HEK293 (cell line): ENCODE measurements around the gene MERTK.
"Not testable (repeated sequence)": the region's sequence is repeated elsewhere in the genome, so short reads cannot be mapped to it uniquely, and the experiment has no call there.

Experiments
- CTCF ChIA-PET: fragments of 350-600 bp; formaldehyde crosslinking; extraction: SDS; loops from one replicate; lab custom pipeline; 2021; ENCODE audit warnings: antibody characterized with exemption; lab: Yijun Ruan, JAX
- POLR2A ChIA-PET: fragments of 300-600 bp; formaldehyde crosslinking; extraction: SDS; loops from one replicate; lab custom pipeline; 2020; ENCODE audit warnings: antibody characterized with exemption, inconsistent platforms; lab: Yijun Ruan, JAX
- H3K27ac ChIP-seq: fragments of 200-500 bp; sonication (Bioruptor generic); 2 replicates; pipeline ENCODE4 v1.5.1; 2014; ENCODE audit warnings: low read depth, low read length, control low read depth, inconsistent platforms; ENCODE audit errors: extremely low read depth
- H3K36me3 ChIP-seq, 2 experiments: fragments of 200-500 bp in 1 of 2; sonication (Bioruptor generic) in 1 of 2; 1 replicate in 1 of 2; 2 replicates in 1 of 2; pipeline ENCODE4 v1.5.1; 2014 to 2017; ENCODE audit warnings: inconsistent platforms in 2 of 2, low read length in 2 of 2; ENCODE audit not compliant: control insufficient read depth in 2 of 2, insufficient read depth in 1 of 2
- H3K4me1 ChIP-seq: fragments of 200-500 bp; sonication (Bioruptor generic); 2 replicates; pipeline ENCODE4 v1.5.1; 2014; ENCODE audit warnings: mild to moderate bottlenecking, low read length, inconsistent platforms; ENCODE audit not compliant: control insufficient read depth, insufficient read depth
- H3K4me3 ChIP-seq: 2 replicates; pipeline ENCODE4 v1.5.1; 2011; ENCODE audit warnings: low read depth, mild to moderate bottlenecking, control low read depth, low read length, moderate library complexity
- H3K9me3 ChIP-seq: fragments of 200-500 bp; sonication (Bioruptor generic); 2 replicates; pipeline ENCODE4 v1.5.1; 2014; ENCODE audit warnings: low read depth, low read length, inconsistent platforms; ENCODE audit not compliant: control insufficient read depth, insufficient read depth
- GFI1B ChIP-seq: fragments of 450-650 bp; formaldehyde crosslinking; IDR thresholded peaks from 2 replicates; pipeline ENCODE4 v1.5.1; 2016; ENCODE audit warnings: missing biosample characterization, missing genetic modification characterization
- KLF9 ChIP-seq: fragments of 450-650 bp; formaldehyde crosslinking; IDR thresholded peaks from 2 replicates; pipeline ENCODE4 v1.5.1; 2016; ENCODE audit warnings: missing biosample characterization, missing genetic modification characterization, low read depth
- ZBTB11 ChIP-seq: fragments of 450-650 bp; formaldehyde crosslinking; conservative IDR thresholded peaks from 2 replicates; pipeline ENCODE4 v1.5.1; 2016; ENCODE audit warnings: low read depth, missing biosample characterization, missing genetic modification characterization
- ZBTB21 ChIP-seq: fragments of 450-650 bp; formaldehyde crosslinking; IDR thresholded peaks from 2 replicates; pipeline ENCODE4 v1.5.1; 2017; ENCODE audit warnings: missing biosample characterization, missing genetic modification characterization
- ZNF140 ChIP-seq: fragments of 450-650 bp; formaldehyde crosslinking; IDR thresholded peaks from 2 replicates; pipeline ENCODE4 v1.5.1; 2016; ENCODE audit warnings: missing biosample characterization, missing genetic modification characterization
- ZNF214 ChIP-seq: fragments of 450-650 bp; formaldehyde crosslinking; IDR thresholded peaks from 2 replicates; pipeline ENCODE4 v1.5.1; 2017; ENCODE audit warnings: missing biosample characterization, mild to moderate bottlenecking, missing genetic modification characterization, borderline replicate concordance
- ZNF324 ChIP-seq: fragments of 450-650 bp; formaldehyde crosslinking; IDR thresholded peaks from 2 replicates; pipeline ENCODE4 v1.5.1; 2016; ENCODE audit warnings: missing biosample characterization, missing genetic modification characterization
- ZNF529 ChIP-seq: fragments of 450-650 bp; formaldehyde crosslinking; IDR thresholded peaks from 2 replicates; pipeline ENCODE4 v1.5.1; 2017; ENCODE audit warnings: missing genetic modification characterization, missing biosample characterization; ENCODE audit not compliant: insufficient replicate concordance
- TF ChIP-seq, protein P1 (sequence below): fragments of 450-650 bp; formaldehyde crosslinking; IDR thresholded peaks from 2 replicates; pipeline ENCODE4 v1.5.1; 2016; ENCODE audit warnings: missing biosample characterization, missing genetic modification characterization
- TF ChIP-seq, protein P2 (sequence below): fragments of 450-650 bp; formaldehyde crosslinking; IDR thresholded peaks from 2 replicates; pipeline ENCODE4 v1.5.1; 2016; ENCODE audit warnings: missing biosample characterization, missing genetic modification characterization, low read depth
- TF ChIP-seq, protein P3 (sequence below): fragments of 450-650 bp; formaldehyde crosslinking; IDR thresholded peaks from 2 replicates; pipeline ENCODE4 v1.5.1; 2016; ENCODE audit warnings: missing biosample characterization, missing genetic modification characterization, borderline replicate concordance

MERTK gene

GRCh38 chr2:111961663-111962062 lies 63.3 kb downstream of the MERTK start:
- ChIA-PET CTCF (no interaction called here), POLR2A (no interaction called here)
- H3K9me3 ChIP-seq, result no peaks in the 10 kb centered on the region
- H3K4me1 ChIP-seq, result no peaks in the 10 kb centered on the region
- peaks cover 0 to 5% of the 10 kb centered on the region in 2 experiments; a peak in 1 of 3 replicates for H3K36me3 ChIP-seq
- no peak for TF ChIP-seq GFI1B (tag by site-specific recombination)
- H3K27ac ChIP-seq, result no peak overlapping the region
- no peak overlapping the region for H3K4me3 ChIP-seq

DNA sequence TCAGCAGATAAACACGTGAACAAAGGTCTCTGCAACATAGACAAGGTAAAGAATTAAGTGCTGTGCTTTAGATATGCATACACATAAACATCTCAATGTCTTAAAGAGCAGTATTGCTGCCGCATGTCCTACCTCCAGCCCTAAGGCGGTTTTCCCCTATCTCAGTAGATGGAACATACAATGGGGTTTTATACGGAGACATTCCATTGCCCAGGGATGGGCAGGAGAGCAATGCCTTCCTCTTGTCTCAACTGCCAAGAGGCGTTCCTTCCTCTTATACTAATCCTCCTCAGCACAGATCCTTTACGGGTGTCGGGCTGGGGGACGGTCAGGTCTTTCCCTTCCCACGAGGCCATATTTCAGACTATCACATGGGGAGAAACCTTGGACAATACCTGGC lies 64.7 kb downstream of the MERTK start:
- CTCF ChIA-PET, H3K27ac ChIP-seq, H3K4me1 ChIP-seq: not testable (repeated sequence)

DNA sequence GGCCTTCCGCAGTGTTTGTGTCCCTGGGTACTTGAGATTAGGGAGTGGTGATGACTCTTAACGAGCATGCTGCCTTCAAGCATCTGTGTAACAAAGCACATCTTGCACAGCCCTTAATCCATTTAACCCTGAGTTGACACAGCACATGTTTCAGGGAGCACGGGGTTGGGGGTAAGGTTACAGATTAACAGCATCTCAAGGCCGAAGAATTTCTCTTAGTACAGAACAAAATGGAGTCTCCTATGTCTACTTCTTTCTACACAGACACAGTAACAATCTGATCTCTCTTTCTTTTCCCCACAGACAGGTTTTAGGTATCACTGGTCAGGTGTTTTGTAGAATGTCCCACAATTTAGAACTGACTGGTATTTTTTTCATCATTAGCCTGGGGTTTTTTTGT lies 65.1 kb downstream of the MERTK start:
- CTCF ChIA-PET, result interaction anchor here (0.6 kb wide), 1 partner anchor 86 kb away, joined by 3 read pairs; no protein-coding TSS in a partner anchor
- H3K4me3 ChIP-seq, H3K9me3 ChIP-seq, H3K4me1 ChIP-seq, POLR2A ChIA-PET, H3K27ac ChIP-seq: not testable (repeated sequence)
- H3K36me3 ChIP-seq, result peaks cover 0 to 20% of the 10 kb centered on the region in 2 experiments; a peak in 1 of 3 replicates

More for the DNA sequence above, 64.7 kb downstream of the MERTK start:
- POLR2A ChIA-PET, H3K4me3 ChIP-seq, H3K9me3 ChIP-seq: not testable (repeated sequence)
- H3K36me3 ChIP-seq, result peaks cover 0 to 16% of the 10 kb centered on the region in 2 experiments; a peak in 1 of 3 replicates

- no peaks in the 10 kb centered on the region for H3K4me1 ChIP-seq
- ChIA-PET CTCF (interaction anchor here (0.6 kb wide), 1 partner anchor 294 kb away, joined by 3 read pairs; no protein-coding TSS in a partner anchor), POLR2A (no interaction called here)
- no peak overlapping the region for H3K4me3 ChIP-seq
- H3K9me3 ChIP-seq, result no peaks in the 10 kb centered on the region
- H3K36me3 ChIP-seq, result peaks cover 0 to 26% of the 10 kb centered on the region in 2 experiments; a peak in 2 of 3 replicates
- H3K27ac ChIP-seq, result no peak overlapping the region
- TF ChIP-seq ZNF324, result no peak
- no peak for TF ChIP-seq ZNF140 (tag by site-specific recombination)
- TF ChIP-seq, protein P1, sequence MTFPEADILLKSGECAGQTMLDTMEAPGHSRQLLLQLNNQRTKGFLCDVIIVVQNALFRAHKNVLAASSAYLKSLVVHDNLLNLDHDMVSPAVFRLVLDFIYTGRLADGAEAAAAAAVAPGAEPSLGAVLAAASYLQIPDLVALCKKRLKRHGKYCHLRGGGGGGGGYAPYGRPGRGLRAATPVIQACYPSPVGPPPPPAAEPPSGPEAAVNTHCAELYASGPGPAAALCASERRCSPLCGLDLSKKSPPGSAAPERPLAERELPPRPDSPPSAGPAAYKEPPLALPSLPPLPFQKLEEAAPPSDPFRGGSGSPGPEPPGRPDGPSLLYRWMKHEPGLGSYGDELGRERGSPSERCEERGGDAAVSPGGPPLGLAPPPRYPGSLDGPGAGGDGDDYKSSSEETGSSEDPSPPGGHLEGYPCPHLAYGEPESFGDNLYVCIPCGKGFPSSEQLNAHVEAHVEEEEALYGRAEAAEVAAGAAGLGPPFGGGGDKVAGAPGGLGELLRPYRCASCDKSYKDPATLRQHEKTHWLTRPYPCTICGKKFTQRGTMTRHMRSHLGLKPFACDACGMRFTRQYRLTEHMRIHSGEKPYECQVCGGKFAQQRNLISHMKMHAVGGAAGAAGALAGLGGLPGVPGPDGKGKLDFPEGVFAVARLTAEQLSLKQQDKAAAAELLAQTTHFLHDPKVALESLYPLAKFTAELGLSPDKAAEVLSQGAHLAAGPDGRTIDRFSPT (tag by site-specific recombination), result no peak
- TF ChIP-seq KLF9 (tag by site-specific recombination), result no peak
- TF ChIP-seq ZBTB21 (tag by site-specific recombination), result no peak
- TF ChIP-seq ZNF214, result no peak
- no peak for TF ChIP-seq ZBTB11 (tag by site-specific recombination)
- TF ChIP-seq, protein P2, sequence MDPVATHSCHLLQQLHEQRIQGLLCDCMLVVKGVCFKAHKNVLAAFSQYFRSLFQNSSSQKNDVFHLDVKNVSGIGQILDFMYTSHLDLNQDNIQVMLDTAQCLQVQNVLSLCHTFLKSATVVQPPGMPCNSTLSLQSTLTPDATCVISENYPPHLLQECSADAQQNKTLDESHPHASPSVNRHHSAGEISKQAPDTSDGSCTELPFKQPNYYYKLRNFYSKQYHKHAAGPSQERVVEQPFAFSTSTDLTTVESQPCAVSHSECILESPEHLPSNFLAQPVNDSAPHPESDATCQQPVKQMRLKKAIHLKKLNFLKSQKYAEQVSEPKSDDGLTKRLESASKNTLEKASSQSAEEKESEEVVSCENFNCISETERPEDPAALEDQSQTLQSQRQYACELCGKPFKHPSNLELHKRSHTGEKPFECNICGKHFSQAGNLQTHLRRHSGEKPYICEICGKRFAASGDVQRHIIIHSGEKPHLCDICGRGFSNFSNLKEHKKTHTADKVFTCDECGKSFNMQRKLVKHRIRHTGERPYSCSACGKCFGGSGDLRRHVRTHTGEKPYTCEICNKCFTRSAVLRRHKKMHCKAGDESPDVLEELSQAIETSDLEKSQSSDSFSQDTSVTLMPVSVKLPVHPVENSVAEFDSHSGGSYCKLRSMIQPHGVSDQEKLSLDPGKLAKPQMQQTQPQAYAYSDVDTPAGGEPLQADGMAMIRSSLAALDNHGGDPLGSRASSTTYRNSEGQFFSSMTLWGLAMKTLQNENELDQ, result no peak
- no peak for TF ChIP-seq ZNF529 (tag by site-specific recombination)
- TF ChIP-seq, protein P3, sequence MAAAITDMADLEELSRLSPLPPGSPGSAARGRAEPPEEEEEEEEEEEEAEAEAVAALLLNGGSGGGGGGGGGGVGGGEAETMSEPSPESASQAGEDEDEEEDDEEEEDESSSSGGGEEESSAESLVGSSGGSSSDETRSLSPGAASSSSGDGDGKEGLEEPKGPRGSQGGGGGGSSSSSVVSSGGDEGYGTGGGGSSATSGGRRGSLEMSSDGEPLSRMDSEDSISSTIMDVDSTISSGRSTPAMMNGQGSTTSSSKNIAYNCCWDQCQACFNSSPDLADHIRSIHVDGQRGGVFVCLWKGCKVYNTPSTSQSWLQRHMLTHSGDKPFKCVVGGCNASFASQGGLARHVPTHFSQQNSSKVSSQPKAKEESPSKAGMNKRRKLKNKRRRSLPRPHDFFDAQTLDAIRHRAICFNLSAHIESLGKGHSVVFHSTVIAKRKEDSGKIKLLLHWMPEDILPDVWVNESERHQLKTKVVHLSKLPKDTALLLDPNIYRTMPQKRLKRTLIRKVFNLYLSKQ, result no peak
Observed at GRCh38 chr2:111965062-111965461, 66.7 kb downstream of the MERTK start.
